ENCODE data around the gene GPSM1. TPM values are rescaled to one million over a fixed set of nuclear protein-coding genes. Genes with fewer than 3 reads are reported as not detected.
A peak's percentile ranks its signal among the peaks of the same experiment; 100 is the strongest.

The GPSM1 gene
- total and polyA plus RNA-seq, 4 donors, result 0.11 to 2.9 (median 1.6) TPM

- no peak for DNase-seq (ENCODE audit: low spot score)
- Histone ChIP-seq H3K36me3 (ENCODE audit: control insufficient read depth in 4 of 4, insufficient read depth in 3 of 4, low read depth in 1 of 4, low read length in 3 of 4) (peaks cover 0 to 3% (median 0%) of the 10 kb centered on the region in 4 donors), H3K9ac (ENCODE audit: low read depth in 1 of 2, low read length in 2 of 2) (no peak overlapping the region), H3K4me3 (ENCODE audit: low read depth in 1 of 3, low read length in 3 of 3) (peak overlapping the region in 1 of 3 donors; percentile 95), H3K9me3 (ENCODE audit: control insufficient read depth in 4 of 4, low read length in 3 of 4) (no peaks in the 10 kb centered on the region), H3K27me3 (ENCODE audit: control insufficient read depth in 4 of 4, insufficient read depth in 4 of 4, low read length in 3 of 4) (no peaks in the 10 kb centered on the region), H3K27ac (ENCODE audit: low read depth in 1 of 2, low read length in 2 of 2) (no peak overlapping the region), H3K4me1 (ENCODE audit: control insufficient read depth in 4 of 4, insufficient read depth in 4 of 4, low read length in 3 of 4) (peaks cover 5 to 13% (median 6%) of the 10 kb centered on the region in 4 donors)
- TF ChIP-seq GABPA (IDR thresholded peaks at IDR 0.05 in 1 of 2, conservative IDR thresholded peaks at IDR 0.05 in 1 of 2) (no peak), SP1 (IDR thresholded peaks at IDR 0.05) (no peak)
- whole genome bisulfite sequencing, result 51% methylated on average over 54 of the region's 54 CpGs
These were observed 36.8 kb downstream of the GPSM1 start for GRCh38 chr9:136363949-136364748.

GRCh38 chr9:136364942-136365774 lies 37.8 kb downstream of the GPSM1 start:
- Histone ChIP-seq H3K4me1 (ENCODE audit: control insufficient read depth in 4 of 4, insufficient read depth in 4 of 4, low read length in 3 of 4) (peaks cover 5 to 13% (median 6%) of the 10 kb centered on the region in 4 donors), H3K27me3 (ENCODE audit: control insufficient read depth in 4 of 4, insufficient read depth in 4 of 4, low read length in 3 of 4) (no peaks in the 10 kb centered on the region), H3K9ac (ENCODE audit: low read depth in 1 of 2, low read length in 2 of 2) (no peak overlapping the region), H3K36me3 (ENCODE audit: control insufficient read depth in 4 of 4, insufficient read depth in 3 of 4, low read depth in 1 of 4, low read length in 3 of 4) (peaks cover 0 to 1% (median 0%) of the 10 kb centered on the region in 4 donors), H3K27ac (ENCODE audit: low read depth in 1 of 2, low read length in 2 of 2) (no peak overlapping the region), H3K9me3 (ENCODE audit: control insufficient read depth in 4 of 4, low read length in 3 of 4) (no peaks in the 10 kb centered on the region), H3K4me3 (ENCODE audit: low read depth in 1 of 3, low read length in 3 of 3) (no peak overlapping the region)
- TF ChIP-seq JUND (IDR thresholded peaks at IDR 0.05) (no peak), FOXA2 (IDR thresholded peaks at IDR 0.05) (no peak), NR2F2 (IDR thresholded peaks at IDR 0.05) (no peak), TAF1 (conservative IDR thresholded peaks at IDR 0.05) (no peak), RXRA (IDR thresholded peaks at IDR 0.05) (no peak), HNF4A (conservative IDR thresholded peaks at IDR 0.05) (no peak), HNF4G (IDR thresholded peaks at IDR 0.05) (no peak), ATF3 (IDR thresholded peaks at IDR 0.05) (no peak), GABPA (IDR thresholded peaks at IDR 0.05 in 1 of 2, conservative IDR thresholded peaks at IDR 0.05 in 1 of 2) (no peak), CTCF (IDR thresholded peaks at IDR 0.05; ENCODE audit: low read depth, low read length, missing input control) (no peak), FOXA1 (IDR thresholded peaks at IDR 0.05) (no peak), MAX (IDR thresholded peaks at IDR 0.05) (no peak), SP1 (IDR thresholded peaks at IDR 0.05) (no peak)
- peak; percentile 48 for DNase-seq (ENCODE audit: low spot score)
- 84% methylated on average over 31 of the region's 31 CpGs for WGBS

- peaks cover 5 to 13% (median 6%) of the 10 kb centered on the region in 4 donors for H3K4me1 ChIP-seq (ENCODE audit: control insufficient read depth in 4 of 4, insufficient read depth in 4 of 4, low read length in 3 of 4)
- H3K9me3 ChIP-seq (ENCODE audit: control insufficient read depth in 4 of 4, low read length in 3 of 4), result no peaks in the 10 kb centered on the region
- WGBS, result 70% methylated on average over 9 of the region's 9 CpGs
- no peak for DNase-seq (ENCODE audit: low spot score)
- no peak overlapping the region for H3K9ac ChIP-seq (ENCODE audit: low read depth in 1 of 2, low read length in 2 of 2)
- H3K4me3 ChIP-seq (ENCODE audit: low read depth in 1 of 3, low read length in 3 of 3), result no peak overlapping the region
- H3K27me3 ChIP-seq (ENCODE audit: control insufficient read depth in 4 of 4, insufficient read depth in 4 of 4, low read length in 3 of 4), result no peaks in the 10 kb centered on the region
- H3K36me3 ChIP-seq (ENCODE audit: control insufficient read depth in 4 of 4, insufficient read depth in 3 of 4, low read depth in 1 of 4, low read length in 3 of 4), result peaks cover 0 to 1% (median 0%) of the 10 kb centered on the region in 4 donors
- H3K27ac ChIP-seq (ENCODE audit: low read depth in 1 of 2, low read length in 2 of 2), result no peak overlapping the region
- TF ChIP-seq SP1 (IDR thresholded peaks at IDR 0.05), result no peak
- no peak for TF ChIP-seq RAD21 (IDR thresholded peaks at IDR 0.05)
- TF ChIP-seq EGR1 (IDR thresholded peaks at IDR 0.05; ENCODE audit: low read depth in 2 of 2), result no peak
- TF ChIP-seq RXRA (IDR thresholded peaks at IDR 0.05), result no peak
- no peak for TF ChIP-seq FOXA2 (IDR thresholded peaks at IDR 0.05)
- no peak for TF ChIP-seq NR2F2 (IDR thresholded peaks at IDR 0.05)
- no peak for TF ChIP-seq HNF4A (conservative IDR thresholded peaks at IDR 0.05)
- TF ChIP-seq HNF4G (IDR thresholded peaks at IDR 0.05), result no peak
- no peak for TF ChIP-seq MAX (IDR thresholded peaks at IDR 0.05)
- no peak for TF ChIP-seq FOXA1 (IDR thresholded peaks at IDR 0.05)
- no peak for TF ChIP-seq JUND (IDR thresholded peaks at IDR 0.05)
- no peak for TF ChIP-seq CTCF (IDR thresholded peaks at IDR 0.05; ENCODE audit: low read depth, low read length, missing input control)
- no peak for TF ChIP-seq ZBTB33 (IDR thresholded peaks at IDR 0.05)
- no peak for TF ChIP-seq YY1 (IDR thresholded peaks at IDR 0.05)
- no peak for TF ChIP-seq GABPA (IDR thresholded peaks at IDR 0.05 in 1 of 2, conservative IDR thresholded peaks at IDR 0.05 in 1 of 2)
These were observed 38.5 kb downstream of the GPSM1 start for GRCh38 chr9:136365775-136366222.

Data from liver (tissue), 9 donors.